ENCODE data around the gene ATP2A2. TPM values are rescaled to one million over a fixed set of nuclear protein-coding genes. Genes with fewer than 3 reads are reported as not detected.
A peak's percentile ranks its signal among the peaks of the same experiment; 100 is the strongest.

The ATP2A2 gene
- total and polyA plus RNA-seq, 4 donors, result 20.9 to 198 (median 67.6) TPM

GRCh38 chr12:110281549-110282299 is 677 bp downstream of the ATP2A2 start:
- Histone ChIP-seq H3K27me3 (ENCODE audit: control insufficient read depth in 4 of 4, insufficient read depth in 4 of 4, low read length in 3 of 4) (no peaks in the 10 kb centered on the region), H3K4me1 (ENCODE audit: control insufficient read depth in 4 of 4, insufficient read depth in 4 of 4, low read length in 3 of 4) (peaks cover 3 to 52% (median 36%) of the 10 kb centered on the region in 4 donors)
- WGBS, result under 1% methylated on average over 82 of the region's 82 CpGs

GRCh38 chr12:110282300-110282860 is 1.3 kb downstream of the ATP2A2 start:
- Histone ChIP-seq H3K4me3 (ENCODE audit: low read depth in 1 of 3, low read length in 3 of 3) (peak overlapping the region; percentile 84 to 99 (median 91)), H3K36me3 (ENCODE audit: control insufficient read depth in 4 of 4, insufficient read depth in 3 of 4, low read depth in 1 of 4, low read length in 3 of 4) (peaks cover 0 to 10% (median 2%) of the 10 kb centered on the region in 4 donors), H3K9ac (ENCODE audit: low read depth in 1 of 2, low read length in 2 of 2) (peak overlapping the region; percentile 78 to 84), H3K27me3 (ENCODE audit: control insufficient read depth in 4 of 4, insufficient read depth in 4 of 4, low read length in 3 of 4) (no peaks in the 10 kb centered on the region), H3K9me3 (ENCODE audit: control insufficient read depth in 4 of 4, low read length in 3 of 4) (no peaks in the 10 kb centered on the region), H3K4me1 (ENCODE audit: control insufficient read depth in 4 of 4, insufficient read depth in 4 of 4, low read length in 3 of 4) (peaks cover 3 to 55% (median 37%) of the 10 kb centered on the region in 4 donors), H3K27ac (ENCODE audit: low read depth in 1 of 2, low read length in 2 of 2) (peak overlapping the region; percentile 91 to 94)
- TF ChIP-seq RAD21 (IDR thresholded peaks at IDR 0.05), result peak in 1 of 2 donors; percentile 27
- no peak for TF ChIP-seq JUND (IDR thresholded peaks at IDR 0.05)
- TF ChIP-seq NR2F2 (IDR thresholded peaks at IDR 0.05), result no peak
- no peak for TF ChIP-seq SP1 (IDR thresholded peaks at IDR 0.05)
- WGBS, result under 1% methylated on average over 8 of the region's 8 CpGs
- DNase-seq (ENCODE audit: low spot score), result no peak

More at GRCh38 chr12:110281549-110282299, 677 bp downstream of the ATP2A2 start:
- peak overlapping the region; percentile 78 to 84 for H3K9ac ChIP-seq (ENCODE audit: low read depth in 1 of 2, low read length in 2 of 2)
- peak overlapping the region; percentile 84 to 99 (median 91) for H3K4me3 ChIP-seq (ENCODE audit: low read depth in 1 of 3, low read length in 3 of 3)
- peak; percentile 33 for TF ChIP-seq YY1 (IDR thresholded peaks at IDR 0.05)
- no peak for TF ChIP-seq HNF4A (conservative IDR thresholded peaks at IDR 0.05)
- peak in 1 of 2 donors; percentile 35 for TF ChIP-seq RXRA (IDR thresholded peaks at IDR 0.05)
- no peak for TF ChIP-seq RAD21 (IDR thresholded peaks at IDR 0.05)
- peaks cover 0 to 10% (median under 1%) of the 10 kb centered on the region in 4 donors for H3K36me3 ChIP-seq (ENCODE audit: control insufficient read depth in 4 of 4, insufficient read depth in 3 of 4, low read depth in 1 of 4, low read length in 3 of 4)
- peak overlapping the region; percentile 91 to 94 for H3K27ac ChIP-seq (ENCODE audit: low read depth in 1 of 2, low read length in 2 of 2)
- H3K9me3 ChIP-seq (ENCODE audit: control insufficient read depth in 4 of 4, low read length in 3 of 4), result no peaks in the 10 kb centered on the region
- peak; percentile 57 for DNase-seq (ENCODE audit: low spot score)

- peak overlapping the region; percentile 9 to 43 for H3K27ac ChIP-seq (ENCODE audit: low read depth in 1 of 2, low read length in 2 of 2)
- peak overlapping the region; percentile 84 to 99 (median 91) for H3K4me3 ChIP-seq (ENCODE audit: low read depth in 1 of 3, low read length in 3 of 3)
These were observed 2.1 kb downstream of the ATP2A2 start for GRCh38 chr12:110282956-110283817.

GRCh38 chr12:110284597-110284996 is 3.5 kb downstream of the ATP2A2 start:
- DNase-seq (ENCODE audit: low spot score), result no peak
- no peak overlapping the region for H3K9ac ChIP-seq (ENCODE audit: low read depth in 1 of 2, low read length in 2 of 2)
- H3K4me3 ChIP-seq (ENCODE audit: low read depth in 1 of 3, low read length in 3 of 3), result peak overlapping the region in 1 of 3 donors; percentile 99
- peaks cover 4 to 24% (median 10%) of the 10 kb centered on the region in 4 donors for H3K36me3 ChIP-seq (ENCODE audit: control insufficient read depth in 4 of 4, insufficient read depth in 3 of 4, low read depth in 1 of 4, low read length in 3 of 4)
- H3K4me1 ChIP-seq (ENCODE audit: control insufficient read depth in 4 of 4, insufficient read depth in 4 of 4, low read length in 3 of 4), result peaks cover 13 to 62% (median 36%) of the 10 kb centered on the region in 4 donors
- H3K27me3 ChIP-seq (ENCODE audit: control insufficient read depth in 4 of 4, insufficient read depth in 4 of 4, low read length in 3 of 4), result no peaks in the 10 kb centered on the region
- H3K9me3 ChIP-seq (ENCODE audit: control insufficient read depth in 4 of 4, low read length in 3 of 4), result no peaks in the 10 kb centered on the region
- no peak overlapping the region for H3K27ac ChIP-seq (ENCODE audit: low read depth in 1 of 2, low read length in 2 of 2)
- TF ChIP-seq FOXA2 (IDR thresholded peaks at IDR 0.05) (no peak), GABPA (IDR thresholded peaks at IDR 0.05 in 1 of 2, conservative IDR thresholded peaks at IDR 0.05 in 1 of 2) (no peak), HNF4A (conservative IDR thresholded peaks at IDR 0.05) (no peak), RXRA (IDR thresholded peaks at IDR 0.05) (no peak), REST (IDR thresholded peaks at IDR 0.05) (no peak), NR2F2 (IDR thresholded peaks at IDR 0.05) (no peak), ATF3 (IDR thresholded peaks at IDR 0.05) (no peak), JUND (IDR thresholded peaks at IDR 0.05) (no peak), MAX (IDR thresholded peaks at IDR 0.05) (no peak), HNF4G (IDR thresholded peaks at IDR 0.05) (no peak)

More at GRCh38 chr12:110282956-110283817, 2.1 kb downstream of the ATP2A2 start:
- Histone ChIP-seq H3K9ac (ENCODE audit: low read depth in 1 of 2, low read length in 2 of 2) (peak overlapping the region; percentile 78 to 84), H3K36me3 (ENCODE audit: control insufficient read depth in 4 of 4, insufficient read depth in 3 of 4, low read depth in 1 of 4, low read length in 3 of 4) (peaks cover 0 to 15% (median 6%) of the 10 kb centered on the region in 4 donors), H3K9me3 (ENCODE audit: control insufficient read depth in 4 of 4, low read length in 3 of 4) (no peaks in the 10 kb centered on the region), H3K4me1 (ENCODE audit: control insufficient read depth in 4 of 4, insufficient read depth in 4 of 4, low read length in 3 of 4) (peaks cover 10 to 55% (median 37%) of the 10 kb centered on the region in 4 donors), H3K27me3 (ENCODE audit: control insufficient read depth in 4 of 4, insufficient read depth in 4 of 4, low read length in 3 of 4) (no peaks in the 10 kb centered on the region)
- 18% methylated on average over 7 of the region's 7 CpGs for WGBS
- no peak for DNase-seq (ENCODE audit: low spot score)
- TF ChIP-seq TAF1 (conservative IDR thresholded peaks at IDR 0.05), result no peak
- TF ChIP-seq YY1 (IDR thresholded peaks at IDR 0.05), result peak; percentile 43

Data from liver (tissue), 9 donors.